ENCODE data around the gene TGIF1. TPM values are rescaled to one million over a fixed set of nuclear protein-coding genes. Genes with fewer than 3 reads are reported as not detected.

Gene TGIF1
- total and polyA plus RNA-seq, 9 of the 15 experiments (the other 6 are each of a cell fraction or from before 2014, with no cell fraction given), result 16.1 to 77.7 (median 44.6) TPM

- TF ChIP-seq, protein P1, sequence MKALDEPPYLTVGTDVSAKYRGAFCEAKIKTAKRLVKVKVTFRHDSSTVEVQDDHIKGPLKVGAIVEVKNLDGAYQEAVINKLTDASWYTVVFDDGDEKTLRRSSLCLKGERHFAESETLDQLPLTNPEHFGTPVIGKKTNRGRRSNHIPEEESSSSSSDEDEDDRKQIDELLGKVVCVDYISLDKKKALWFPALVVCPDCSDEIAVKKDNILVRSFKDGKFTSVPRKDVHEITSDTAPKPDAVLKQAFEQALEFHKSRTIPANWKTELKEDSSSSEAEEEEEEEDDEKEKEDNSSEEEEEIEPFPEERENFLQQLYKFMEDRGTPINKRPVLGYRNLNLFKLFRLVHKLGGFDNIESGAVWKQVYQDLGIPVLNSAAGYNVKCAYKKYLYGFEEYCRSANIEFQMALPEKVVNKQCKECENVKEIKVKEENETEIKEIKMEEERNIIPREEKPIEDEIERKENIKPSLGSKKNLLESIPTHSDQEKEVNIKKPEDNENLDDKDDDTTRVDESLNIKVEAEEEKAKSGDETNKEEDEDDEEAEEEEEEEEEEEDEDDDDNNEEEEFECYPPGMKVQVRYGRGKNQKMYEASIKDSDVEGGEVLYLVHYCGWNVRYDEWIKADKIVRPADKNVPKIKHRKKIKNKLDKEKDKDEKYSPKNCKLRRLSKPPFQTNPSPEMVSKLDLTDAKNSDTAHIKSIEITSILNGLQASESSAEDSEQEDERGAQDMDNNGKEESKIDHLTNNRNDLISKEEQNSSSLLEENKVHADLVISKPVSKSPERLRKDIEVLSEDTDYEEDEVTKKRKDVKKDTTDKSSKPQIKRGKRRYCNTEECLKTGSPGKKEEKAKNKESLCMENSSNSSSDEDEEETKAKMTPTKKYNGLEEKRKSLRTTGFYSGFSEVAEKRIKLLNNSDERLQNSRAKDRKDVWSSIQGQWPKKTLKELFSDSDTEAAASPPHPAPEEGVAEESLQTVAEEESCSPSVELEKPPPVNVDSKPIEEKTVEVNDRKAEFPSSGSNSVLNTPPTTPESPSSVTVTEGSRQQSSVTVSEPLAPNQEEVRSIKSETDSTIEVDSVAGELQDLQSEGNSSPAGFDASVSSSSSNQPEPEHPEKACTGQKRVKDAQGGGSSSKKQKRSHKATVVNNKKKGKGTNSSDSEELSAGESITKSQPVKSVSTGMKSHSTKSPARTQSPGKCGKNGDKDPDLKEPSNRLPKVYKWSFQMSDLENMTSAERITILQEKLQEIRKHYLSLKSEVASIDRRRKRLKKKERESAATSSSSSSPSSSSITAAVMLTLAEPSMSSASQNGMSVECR (CRISPR knock-in tag; IDR thresholded peaks at IDR 0.05), result peak; percentile 77
- TF ChIP-seq EP300 (IDR thresholded peaks at IDR 0.05; ENCODE audit: low read length) (no peak), KLF6 (CRISPR knock-in tag; IDR thresholded peaks at IDR 0.05; ENCODE audit: borderline replicate concordance) (no peak), SLC30A9 (CRISPR knock-in tag; IDR thresholded peaks at IDR 0.05) (no peak), NEUROD1 (IDR thresholded peaks at IDR 0.05; ENCODE audit: borderline replicate concordance, low read depth, low read length, partially characterized antibody) (no peak), ZNF384 (IDR thresholded peaks at IDR 0.05; ENCODE audit: low read depth, low read length) (peak; percentile 68; the same call in 1 of the 2 replicates), ZNF57 (CRISPR knock-in tag; IDR thresholded peaks at IDR 0.05) (no peak), ZNF232 (CRISPR knock-in tag; IDR thresholded peaks at IDR 0.05) (no peak), ZC3H8 (IDR thresholded peaks at IDR 0.05) (no peak), PRPF4 (IDR thresholded peaks at IDR 0.05; ENCODE audit: insufficient read depth, low read depth, low read length, poor library complexity, severe bottlenecking) (no peak), NR2C1 (IDR thresholded peaks at IDR 0.05) (no peak), NR2C1 (tag; IDR thresholded peaks at IDR 0.05) (no peak), BHLHE40 (IDR thresholded peaks at IDR 0.05; ENCODE audit: low read length) (0 out of 2 replicates have a peak, but pooled peaks have one; percentile 6), MEIS2 (IDR thresholded peaks at IDR 0.05; ENCODE audit: partially characterized antibody) (no peak), ZNF512 (tag; IDR thresholded peaks at IDR 0.05) (no peak), GABPB1 (CRISPR knock-in tag; IDR thresholded peaks at IDR 0.05) (no peak), RBM39 (optimal IDR thresholded peaks at IDR 0.05; ENCODE audit: low read depth, low read length) (peak; percentile 31), POLR3G (IDR thresholded peaks at IDR 0.05; ENCODE audit: extremely low read depth, insufficient read length, insufficient replicate concordance) (no peak)
- TF ChIP-seq, protein P2, sequence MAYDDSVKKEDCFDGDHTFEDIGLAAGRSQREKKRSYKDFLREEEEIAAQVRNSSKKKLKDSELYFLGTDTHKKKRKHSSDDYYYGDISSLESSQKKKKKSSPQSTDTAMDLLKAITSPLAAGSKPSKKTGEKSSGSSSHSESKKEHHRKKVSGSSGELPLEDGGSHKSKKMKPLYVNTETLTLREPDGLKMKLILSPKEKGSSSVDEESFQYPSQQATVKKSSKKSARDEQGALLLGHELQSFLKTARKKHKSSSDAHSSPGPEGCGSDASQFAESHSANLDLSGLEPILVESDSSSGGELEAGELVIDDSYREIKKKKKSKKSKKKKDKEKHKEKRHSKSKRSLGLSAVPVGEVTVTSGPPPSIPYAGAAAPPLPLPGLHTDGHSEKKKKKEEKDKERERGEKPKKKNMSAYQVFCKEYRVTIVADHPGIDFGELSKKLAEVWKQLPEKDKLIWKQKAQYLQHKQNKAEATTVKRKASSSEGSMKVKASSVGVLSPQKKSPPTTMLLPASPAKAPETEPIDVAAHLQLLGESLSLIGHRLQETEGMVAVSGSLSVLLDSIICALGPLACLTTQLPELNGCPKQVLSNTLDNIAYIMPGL (CRISPR knock-in tag; IDR thresholded peaks at IDR 0.05), result 0 out of 2 replicates have a peak, but pooled peaks have one; percentile 33
These were observed 3.8 kb downstream of the TGIF1 start (continued) for GRCh38 chr18:3453540-3454364.

All from K562 (cell line).